Spleen (tissue), 11 donors: ENCODE data around the gene TANC1. TPM values are rescaled to one million over a fixed set of nuclear protein-coding genes. Genes with fewer than 3 reads are reported as not detected.

Experiments used
- DNase-seq: peaks from one replicate; pipeline ENCODE4 v3.0.0-alpha.2; 2020
- H3K27ac ChIP-seq, 8 donors: fragments of 200-600 bp; sonication (generic) in 7 of 8; 1 replicate in 4 of 8; 2 replicates in 4 of 8; pipeline versions ENCODE4 v1.5.0 to v1.8.0; 2016 to 2021; ENCODE audit warnings: inconsistent platforms in 4 of 8, mild to moderate bottlenecking in 4 of 8, moderate library complexity in 1 of 8
- H3K27me3 ChIP-seq, 7 donors: fragments of 200-600 bp; sonication (generic) in 6 of 7; replicated peaks in 1 of 7; 1 replicate in 4 of 7; 2 replicates in 3 of 7; pipeline versions ENCODE4 v1.5.0 to v1.8.0; 2016 to 2021; ENCODE audit warnings: inconsistent platforms in 3 of 7, mild to moderate bottlenecking in 1 of 7
- H3K36me3 ChIP-seq, 6 donors: fragments of 200-600 bp; sonication (generic) in 5 of 6; 1 replicate in 4 of 6; 2 replicates in 2 of 6; pipeline versions ENCODE4 v1.5.0 to v1.8.0; 2016 to 2021; ENCODE audit warnings: inconsistent platforms in 2 of 6
- H3K4me1 ChIP-seq, 6 donors: fragments of 200-600 bp; sonication (generic) in 5 of 6; 1 replicate in 3 of 6; 2 replicates in 3 of 6; pipeline versions ENCODE4 v1.5.0 to v1.8.0; 2016 to 2021; ENCODE audit warnings: inconsistent platforms in 3 of 6
- H3K4me3 ChIP-seq, 8 donors: fragments of 200-600 bp; sonication (generic) in 7 of 8; 1 replicate in 4 of 8; 2 replicates in 4 of 8; pipeline versions ENCODE4 v1.5.0 to v1.8.0; 2016 to 2021; ENCODE audit warnings: inconsistent platforms in 4 of 8, mild to moderate bottlenecking in 4 of 8, moderate library complexity in 2 of 8
- H3K9me3 ChIP-seq, 8 donors: fragments of 200-600 bp; sonication (generic) in 7 of 8; 1 replicate in 4 of 8; 2 replicates in 4 of 8; pipeline versions ENCODE4 v1.5.0 to v1.8.0; 2016 to 2021; ENCODE audit warnings: inconsistent platforms in 4 of 8
- POLR2A ChIP-seq, 3 donors: fragments of 450-650 bp; IDR thresholded peaks; one replicate each; pipeline ENCODE4 v1.5.1; 2017; ENCODE audit warnings: antibody characterized with exemption in 3 of 3, mild to moderate bottlenecking in 1 of 3
- POLR2AphosphoS5 ChIP-seq, 3 donors: sonication (generic); formaldehyde crosslinking; IDR thresholded peaks; one replicate each; pipeline ENCODE4 v1.5.1; 2017; ENCODE audit warnings: antibody characterized with exemption in 3 of 3
- WGBS, 5 donors: extraction: QIAGEN DNeasy Blood & Tissue Kit in 3 of 5; methylation state at CpG; one replicate each; pipeline versions ENCODE4 v1.1.5 to v1.1.7; 2013 to 2018; 5-methylcytosine and 5-hydroxymethylcytosine counted together
- intact Hi-C: fragments of 100-400 bp; cut with DNase I; formaldehyde crosslinking; loops from one replicate; pipeline ENCODE4 v1.15.0; 2023; ENCODE audit warnings: low total_unique reads
- polyA plus RNA-seq, 3 donors: library from polyadenylated mRNA; stranded (reverse); fragments of 200-250 nt; gene quantifications; one replicate each; pipeline ENCODE4 v1.2.1, GENCODE V29; 2013
- total RNA-seq, 7 donors: library from RNA; depleted of rRNA in 3 of 7; stranded (reverse); fragments of >200 nt in 3 of 7; fragmentation: NEBNext Ultra II Directional in 4 of 7; extraction: Animal tissue kit (Norgen Biotek cat#: 25700) in 4 of 7; gene quantifications; one replicate each; pipeline versions ENCODE4 v1.1.0 to v1.2.1, GENCODE V29; 2016 to 2021
- TF ChIP-seq, protein P1 (sequence below), 11 experiments: fragments of 200-600 bp in 7 of 11; fragments of 450-650 bp in 4 of 11; sonication (generic) in 4 of 11; IDR thresholded peaks in 8 of 11; conservative IDR thresholded peaks in 3 of 11; 1 replicate in 7 of 11; 2 replicates in 4 of 11; pipeline versions ENCODE4 v1.4.0 to v1.8.0; 2016 to 2021; ENCODE audit warnings: antibody characterized with exemption in 11 of 11, inconsistent platforms in 4 of 11, mild to moderate bottlenecking in 1 of 11
- donor health status: healthy with polysubstance abuse.
- donor health status: DM: no; HTN: no; CAD: no; lungs with moderate emphysema.
- donor health status: DM: no; HTN: no; CAD: no.
- donor health status: Bipolar disorder and iron deficiency.
- donor health status: healthy.
- donor health status: DM: no; HTN: no; CAD: no.
- donor health status: DM: yes; HTN: yes; CAD: no.

TANC1 gene
- total and polyA plus RNA-seq, 10 donors = 3.1 to 28.2 (median 21.7) TPM

GRCh38 chr2:159091381-159091780, 122.9 kb downstream of the TANC1 start:
- intact Hi-C loops = no loop called here
- H3K27ac ChIP-seq = peak overlapping the region; percentile 5 to 77 (median 71)
- peaks cover 35 to 79% (median 57%) of the 10 kb centered on the region in 6 donors for H3K4me1 ChIP-seq
- no peak for DNase-seq
- H3K36me3 ChIP-seq = no peaks in the 10 kb centered on the region
- H3K9me3 ChIP-seq = peaks cover 0 to 13% (median 8%) of the 10 kb centered on the region in 8 donors
- WGBS, 5 donors = 25 to 39% (median 33%) methylated on average over 2 of the region's 2 CpGs
- TF ChIP-seq POLR2A (IDR thresholded peaks at IDR 0.05) (peak in 1 of 3 donors; percentile 2), POLR2AphosphoS5 (IDR thresholded peaks at IDR 0.05) (no peak)
- no peak overlapping the region for H3K4me3 ChIP-seq
- no peaks in the 10 kb centered on the region for H3K27me3 ChIP-seq

- Histone ChIP-seq H3K27ac (peak overlapping the region; percentile 5 to 77 (median 69)), H3K4me3 (no peak overlapping the region), H3K36me3 (no peaks in the 10 kb centered on the region), H3K9me3 (peaks cover 0 to 19% (median 14%) of the 10 kb centered on the region in 8 donors), H3K4me1 (peaks cover 35 to 73% (median 57%) of the 10 kb centered on the region in 6 donors), H3K27me3 (no peaks in the 10 kb centered on the region)
- TF ChIP-seq POLR2AphosphoS5 (IDR thresholded peaks at IDR 0.05) (no peak), POLR2A (IDR thresholded peaks at IDR 0.05) (no peak)
- TF ChIP-seq, protein P1, sequence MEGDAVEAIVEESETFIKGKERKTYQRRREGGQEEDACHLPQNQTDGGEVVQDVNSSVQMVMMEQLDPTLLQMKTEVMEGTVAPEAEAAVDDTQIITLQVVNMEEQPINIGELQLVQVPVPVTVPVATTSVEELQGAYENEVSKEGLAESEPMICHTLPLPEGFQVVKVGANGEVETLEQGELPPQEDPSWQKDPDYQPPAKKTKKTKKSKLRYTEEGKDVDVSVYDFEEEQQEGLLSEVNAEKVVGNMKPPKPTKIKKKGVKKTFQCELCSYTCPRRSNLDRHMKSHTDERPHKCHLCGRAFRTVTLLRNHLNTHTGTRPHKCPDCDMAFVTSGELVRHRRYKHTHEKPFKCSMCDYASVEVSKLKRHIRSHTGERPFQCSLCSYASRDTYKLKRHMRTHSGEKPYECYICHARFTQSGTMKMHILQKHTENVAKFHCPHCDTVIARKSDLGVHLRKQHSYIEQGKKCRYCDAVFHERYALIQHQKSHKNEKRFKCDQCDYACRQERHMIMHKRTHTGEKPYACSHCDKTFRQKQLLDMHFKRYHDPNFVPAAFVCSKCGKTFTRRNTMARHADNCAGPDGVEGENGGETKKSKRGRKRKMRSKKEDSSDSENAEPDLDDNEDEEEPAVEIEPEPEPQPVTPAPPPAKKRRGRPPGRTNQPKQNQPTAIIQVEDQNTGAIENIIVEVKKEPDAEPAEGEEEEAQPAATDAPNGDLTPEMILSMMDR (IDR thresholded peaks at IDR 0.05 in 8 of 11, conservative IDR thresholded peaks at IDR 0.05 in 3 of 11) = no peak
- intact Hi-C loops = no loop called here
- 10 to 19% (median 10%) methylated on average over 4 of the region's 4 CpGs for WGBS, 5 donors
- no peak for DNase-seq
Measured at GRCh38 chr2:159091976-159092375, 123.5 kb downstream of the TANC1 start.

DNA sequence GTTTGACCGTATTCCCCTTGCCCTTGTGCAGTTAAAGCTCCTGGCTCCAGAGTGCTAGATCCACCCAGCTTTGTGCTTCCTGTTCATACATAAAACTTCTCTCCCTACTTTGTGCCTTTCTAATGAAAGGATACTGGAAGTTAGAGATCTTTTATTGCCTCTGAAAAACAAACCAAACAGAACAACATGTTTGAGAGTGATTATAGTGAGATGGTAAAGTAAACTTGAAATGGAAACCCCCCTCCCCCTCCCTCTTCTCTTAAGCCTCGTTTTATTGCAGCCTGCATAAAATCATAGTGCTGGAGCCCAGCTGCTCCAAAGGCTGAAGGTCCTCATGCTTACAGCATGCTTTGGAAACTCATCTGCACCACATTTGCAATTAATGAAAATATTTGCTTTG, 125.1 kb downstream of the TANC1 start:
- H3K9me3 ChIP-seq = peaks cover 0 to 22% (median 16%) of the 10 kb centered on the region in 8 donors
- H3K27me3 ChIP-seq = no peaks in the 10 kb centered on the region
- H3K27ac ChIP-seq = peak overlapping the region in 7 of 8 donors; percentile 30 to 77 (median 71)
- intact Hi-C loops = no loop called here
- H3K36me3 ChIP-seq = no peaks in the 10 kb centered on the region
- H3K4me1 ChIP-seq = peaks cover 35 to 75% (median 58%) of the 10 kb centered on the region in 6 donors
- no peak overlapping the region for H3K4me3 ChIP-seq
- TF ChIP-seq POLR2A (IDR thresholded peaks at IDR 0.05) (no peak), POLR2AphosphoS5 (IDR thresholded peaks at IDR 0.05) (no peak)
- TF ChIP-seq, protein P1 (IDR thresholded peaks at IDR 0.05 in 8 of 11, conservative IDR thresholded peaks at IDR 0.05 in 3 of 11) = no peak
- DNase-seq = no peak
- WGBS, 5 donors = 12 to 34% (median 23%) methylated on average over 2 of the region's 2 CpGs

- peak overlapping the region in 7 of 8 donors; percentile 52 to 77 (median 71) for H3K27ac ChIP-seq
- intact Hi-C loops = no loop called here
Measured at GRCh38 chr2:159094173-159094737, 125.8 kb downstream of the TANC1 start.

More at GRCh38 chr2:159094173-159094737, 125.8 kb downstream of the TANC1 start:
- peaks cover 34 to 76% (median 60%) of the 10 kb centered on the region in 6 donors for H3K4me1 ChIP-seq
- H3K4me3 ChIP-seq = no peak overlapping the region
- peaks cover 0 to 22% (median 16%) of the 10 kb centered on the region in 8 donors for H3K9me3 ChIP-seq
- H3K27me3 ChIP-seq = no peaks in the 10 kb centered on the region
- 74 to 91% (median 78%) methylated on average over 10 of the region's 10 CpGs for WGBS, 5 donors
- H3K36me3 ChIP-seq = no peaks in the 10 kb centered on the region
- no peak for DNase-seq
- TF ChIP-seq, protein P1 (IDR thresholded peaks at IDR 0.05 in 8 of 11, conservative IDR thresholded peaks at IDR 0.05 in 3 of 11) = no peak
- no peak for TF ChIP-seq POLR2A (IDR thresholded peaks at IDR 0.05)
- TF ChIP-seq POLR2AphosphoS5 (IDR thresholded peaks at IDR 0.05) = no peak
